Measurements from ENCODE around the gene ANO2.
A peak's percentile ranks its signal among the peaks of the same experiment; 100 is the strongest.

Gene ANO2

GRCh38 chr12:5577741-5578140 is 367.3 kb downstream of the ANO2 start:
- DNase-seq (ENCODE audit: low read depth), result no peak

DNA sequence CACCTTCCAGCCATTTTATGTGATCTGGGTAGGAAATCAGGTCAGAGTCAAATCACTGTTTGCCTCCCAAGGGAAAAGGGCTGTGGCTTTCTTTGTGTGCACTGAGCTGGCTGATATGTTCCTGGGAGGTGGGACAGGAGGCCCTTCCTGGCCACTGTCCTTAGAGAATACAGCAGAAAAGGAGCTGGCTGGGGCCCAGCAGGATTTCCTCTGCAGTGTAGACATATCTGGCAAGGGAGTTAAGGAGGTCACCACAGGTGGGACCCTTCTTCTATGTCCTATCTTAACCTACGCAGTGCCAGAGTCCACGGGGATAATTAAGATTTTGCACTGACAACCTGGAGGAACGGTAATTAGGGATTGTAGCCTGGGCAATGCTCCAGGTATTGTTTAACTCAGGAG is 367.8 kb downstream of the ANO2 start:
- no peak for DNase-seq (ENCODE audit: low read depth)

- no peak for DNase-seq (ENCODE audit: low read depth)
These were observed 369.1 kb downstream of the ANO2 start for GRCh38 chr12:5575987-5576386.

DNA sequence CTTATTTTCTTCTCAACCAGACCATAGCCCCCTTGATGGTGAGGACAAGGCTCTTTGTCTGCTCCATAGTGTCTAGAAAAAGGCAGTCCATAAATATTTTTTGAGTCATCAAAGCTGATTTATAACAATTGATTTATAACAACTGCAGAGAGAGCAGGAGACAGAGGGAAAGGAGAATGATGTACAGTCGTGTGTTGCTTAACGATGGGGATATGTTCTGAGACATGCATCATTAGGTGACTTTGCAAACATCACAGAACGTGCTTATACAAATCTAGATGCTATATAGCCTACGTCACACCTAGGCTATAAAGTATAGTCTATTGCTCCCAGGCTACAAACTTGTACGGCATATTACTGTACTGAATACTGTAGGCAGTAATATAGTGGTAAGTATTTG is 369.8 kb downstream of the ANO2 start:
- no peak for DNase-seq (ENCODE audit: low read depth)

GRCh38 chr12:5573390-5573789 is 371.7 kb downstream of the ANO2 start:
- DNase-seq (ENCODE audit: low read depth), result no peak

DNA sequence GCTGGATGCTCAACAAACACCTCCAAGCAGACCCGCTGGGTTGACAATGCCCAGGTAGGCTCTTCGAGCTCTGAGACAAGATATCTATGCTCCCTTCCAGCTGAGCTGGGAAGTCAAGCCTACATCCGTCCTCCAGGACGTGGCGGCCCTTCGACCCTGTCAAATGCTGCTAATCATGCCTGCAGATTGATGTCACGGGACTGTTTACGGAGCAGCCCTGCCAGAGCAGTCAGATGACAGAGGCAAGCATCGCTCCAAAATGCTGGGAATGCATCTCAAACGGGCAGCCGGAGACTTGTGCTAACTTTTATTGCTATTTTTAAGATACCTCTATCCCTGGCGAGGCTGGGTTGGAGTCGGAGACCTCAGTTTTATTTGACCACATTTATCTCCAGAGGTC is 373.9 kb downstream of the ANO2 start:
- no peak for DNase-seq (ENCODE audit: low read depth)

- DNase-seq (ENCODE audit: low read depth), result no peak
These were observed 374.6 kb downstream of the ANO2 start for GRCh38 chr12:5570416-5570815.

GRCh38 chr12:5568325-5568981 is 376.6 kb downstream of the ANO2 start:
- no peak for DNase-seq (ENCODE audit: low read depth)

GRCh38 chr12:5567016-5567725 is 377.9 kb downstream of the ANO2 start:
- DNase-seq (ENCODE audit: low read depth), result no peak

- peak; percentile 82 for DNase-seq (ENCODE audit: low read depth)
These were observed 379.0 kb downstream of the ANO2 start for GRCh38 chr12:5565933-5566599.

GRCh38 chr12:5562581-5562980 is 382.5 kb downstream of the ANO2 start:
- no peak for DNase-seq (ENCODE audit: low read depth)

- no peak for DNase-seq (ENCODE audit: low read depth)
These were observed 383.2 kb downstream of the ANO2 start for GRCh38 chr12:5561846-5562245.

- no peak for DNase-seq (ENCODE audit: low read depth)
These were observed 384.0 kb downstream of the ANO2 start for GRCh38 chr12:5561057-5561456.

DNA sequence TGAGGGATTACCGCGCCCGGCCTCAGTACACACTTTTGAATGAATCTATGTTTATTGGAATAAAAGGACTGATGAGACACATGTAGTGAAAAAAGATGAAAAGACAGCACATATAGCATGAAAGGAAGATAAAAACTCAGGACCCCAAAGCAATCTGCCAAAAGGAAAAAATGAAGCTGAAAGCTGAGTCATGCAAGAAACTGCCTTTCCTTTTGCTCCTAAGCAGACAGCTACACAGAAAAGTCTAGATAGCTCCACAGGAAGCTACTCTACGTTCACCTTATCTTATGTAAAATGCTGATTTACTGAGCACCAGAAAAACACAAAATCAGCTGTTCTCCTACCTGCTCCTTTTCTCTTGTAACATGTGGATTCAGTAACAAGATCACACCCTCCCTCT is 384.8 kb downstream of the ANO2 start:
- no peak for DNase-seq (ENCODE audit: low read depth)

GRCh38 chr12:5557906-5558305 is 387.2 kb downstream of the ANO2 start:
- DNase-seq (ENCODE audit: low read depth), result no peak

DNA sequence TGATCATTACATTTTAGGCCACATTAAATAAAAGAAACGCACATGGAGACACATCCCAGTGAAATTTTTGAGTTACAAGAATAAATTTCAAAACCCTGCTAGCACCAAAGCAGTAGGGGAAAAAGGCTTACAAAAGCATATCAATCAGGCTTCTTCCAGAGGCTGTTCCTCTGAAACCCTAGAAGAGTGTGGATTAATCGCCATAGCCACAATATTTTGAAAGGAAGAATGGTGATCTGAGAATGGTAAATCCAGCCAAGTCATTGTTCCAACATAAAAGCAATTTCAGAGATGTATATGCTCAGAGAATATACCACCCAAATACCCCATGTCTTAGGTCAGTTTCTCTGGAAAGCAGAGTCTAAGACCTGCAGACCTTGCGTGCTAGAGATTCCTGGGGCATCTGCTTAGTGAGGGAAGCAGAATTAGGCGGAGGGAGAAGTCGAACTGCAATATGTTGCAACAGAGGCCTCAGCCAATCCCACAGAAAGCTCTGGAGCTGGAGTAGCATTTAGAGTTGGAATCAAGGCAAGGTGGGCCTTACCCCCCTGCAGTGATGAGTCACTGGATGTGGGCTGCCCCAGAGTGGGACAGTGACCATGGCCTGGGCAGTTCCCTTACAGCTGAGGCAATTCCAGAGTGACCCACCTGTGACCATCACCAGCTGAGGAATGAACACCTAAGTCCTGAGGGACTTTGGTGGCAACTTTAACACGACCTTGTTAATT is 387.9 kb downstream of the ANO2 start:
- DNase-seq (ENCODE audit: low read depth), result no peak

DNA sequence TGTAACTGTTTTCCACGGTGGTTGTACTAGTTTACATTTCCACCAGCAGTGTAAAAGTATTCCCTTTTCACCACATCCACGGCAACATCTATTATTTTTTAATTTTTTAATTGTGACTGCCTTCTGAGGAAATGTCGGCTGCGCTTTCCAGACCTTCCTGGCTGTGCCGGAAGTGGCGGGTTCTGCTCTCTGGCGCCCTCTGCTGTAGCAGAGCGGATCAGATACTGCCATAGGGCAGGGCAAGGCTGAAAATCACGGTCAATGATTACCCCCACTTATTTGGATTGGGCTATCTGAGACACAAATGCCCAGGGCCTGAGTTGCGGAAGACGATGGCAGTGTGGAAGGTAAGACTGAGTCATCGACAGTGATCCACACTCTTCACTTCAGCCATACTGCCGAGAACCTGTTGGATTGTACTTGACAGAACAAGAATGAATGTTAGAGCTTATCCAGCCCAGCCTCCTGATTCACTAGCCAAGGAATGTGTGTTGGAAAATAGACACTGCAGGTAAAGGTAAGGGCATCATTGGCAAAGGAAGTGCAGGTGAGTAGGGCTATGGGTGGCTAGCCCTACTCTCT is 388.9 kb downstream of the ANO2 start:
- no peak for DNase-seq (ENCODE audit: low read depth)

DNA sequence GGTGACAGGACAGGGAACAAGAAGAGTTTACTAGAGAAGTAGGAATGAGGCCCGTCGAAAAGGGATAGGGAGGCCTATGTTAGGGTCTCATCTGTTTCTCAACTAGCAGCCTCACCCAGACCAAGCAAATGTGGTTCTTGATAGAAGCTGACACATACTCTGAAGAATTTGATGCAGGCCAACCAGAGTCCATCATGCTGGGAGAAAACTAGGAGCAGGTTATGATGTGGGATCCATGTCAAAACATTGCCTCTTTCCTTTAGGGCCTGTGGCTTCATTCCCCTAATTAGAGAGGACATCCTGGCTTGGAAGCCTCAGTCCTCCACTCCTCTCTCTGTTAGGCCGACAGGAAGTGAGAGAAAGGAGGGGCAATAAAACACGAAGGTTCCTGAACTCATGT is 390.3 kb downstream of the ANO2 start:
- peak; percentile 83 for DNase-seq (ENCODE audit: low read depth)

DNA sequence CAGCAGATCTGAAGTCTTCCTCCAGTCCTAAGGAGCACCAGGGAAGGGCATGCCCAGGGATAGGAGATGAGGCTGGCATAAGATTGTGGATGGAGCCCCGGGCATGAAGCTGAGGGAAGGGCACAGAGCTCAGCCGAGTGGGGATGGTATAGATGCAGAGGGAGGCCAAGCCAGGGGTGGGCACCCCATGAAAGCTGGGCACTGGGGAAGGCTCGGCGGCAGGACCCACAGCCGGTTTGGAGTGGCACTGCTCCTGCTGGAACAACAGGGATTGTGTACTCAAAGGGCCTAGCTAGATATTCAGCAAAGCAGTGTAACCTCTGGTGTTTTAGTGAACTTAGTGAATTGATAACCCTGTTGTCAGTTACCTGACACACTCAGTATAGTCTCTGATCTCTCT is 396.0 kb downstream of the ANO2 start:
- no peak for DNase-seq (ENCODE audit: low read depth)

GRCh38 chr12:5548152-5548943 is 396.7 kb downstream of the ANO2 start:
- no peak for DNase-seq (ENCODE audit: low read depth)

DNA sequence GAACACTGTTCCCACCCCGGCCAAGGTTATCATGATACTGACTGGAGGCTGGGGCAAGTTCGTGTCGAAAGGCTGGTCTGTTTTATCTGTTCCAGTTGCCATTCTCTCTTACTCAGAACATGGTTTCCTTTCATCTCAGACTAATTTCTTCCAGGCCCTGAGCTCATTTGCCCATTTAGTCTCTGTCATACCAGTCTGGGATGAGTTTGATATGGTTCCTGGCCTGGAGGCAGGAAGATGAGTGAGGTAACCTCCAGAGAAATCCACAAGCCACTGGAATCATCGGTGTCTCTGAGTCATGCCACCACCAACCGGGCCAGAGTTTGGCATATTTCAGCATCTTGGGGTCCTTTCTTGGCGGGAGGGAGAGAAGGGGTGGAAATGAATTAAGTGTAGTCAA is 398.4 kb downstream of the ANO2 start:
- peak; percentile 79 for DNase-seq (ENCODE audit: low read depth)

GRCh38 chr12:5537771-5538170 is 407.3 kb downstream of the ANO2 start:
- DNase-seq (ENCODE audit: low read depth), result no peak
